OCI-LY3 (cell line): ENCODE data around the gene RNF123.

Experiments
- H2AFZ ChIP-seq: fragments of 200-600, 300-600 bp; shearing (Covaris generic); 2 replicates; pipeline ENCODE4 v1.6.0; 2014; ENCODE audit warnings: antibody characterized with exemption, low read depth, low read length
- H3K27ac ChIP-seq: fragments of 200-600, 300-600 bp; sonication (generic); 2 replicates; pipeline ENCODE4 v1.5.1; 2014; ENCODE audit warnings: mild to moderate bottlenecking, low read length, moderate library complexity, mixed read lengths
- H3K27me3 ChIP-seq: fragments of 200-600, 300-600 bp; sonication (generic); 2 replicates; pipeline ENCODE4 v1.6.1; 2014; ENCODE audit warnings: low read depth, low read length, mixed read lengths
- H3K36me3 ChIP-seq: fragments of 200-600, 300-600 bp; sonication (generic); replicated peaks from 2 replicates; pipeline ENCODE3; 2014; ENCODE audit warnings: low read depth, low read length, mixed read lengths
- H3K4me1 ChIP-seq: fragments of 300-600, 200-600 bp; sonication (generic); 2 replicates; pipeline ENCODE4 v1.6.1; 2014; ENCODE audit warnings: low read length, mixed read lengths
- H3K4me2 ChIP-seq: fragments of 200-600, 300-600 bp; sonication (generic); 2 replicates; pipeline ENCODE4 v1.6.1; 2014; ENCODE audit warnings: low read length, mixed read lengths
- H3K4me3 ChIP-seq: fragments of 300-600, 200-600 bp; sonication (generic); 2 replicates; pipeline ENCODE4 v1.5.1; 2014; ENCODE audit warnings: antibody characterized with exemption, mild to moderate bottlenecking, low read length, moderate library complexity
- H3K79me2 ChIP-seq: fragments of 300-600, 200-600 bp; shearing (Covaris generic); 2 replicates; pipeline ENCODE4 v1.6.1; 2014; ENCODE audit warnings: mild to moderate bottlenecking, low read length, mixed read lengths
- H3K9ac ChIP-seq: fragments of 300-600, 200-600 bp; shearing (Covaris generic); 2 replicates; pipeline ENCODE4 v1.6.0; 2014; ENCODE audit warnings: mild to moderate bottlenecking, low read length, moderate library complexity
- H3K9me3 ChIP-seq: fragments of 200-600, 300-600 bp; shearing (Covaris generic); 2 replicates; pipeline ENCODE4 v1.6.1; 2014; ENCODE audit warnings: low read length, mixed read lengths; ENCODE audit not compliant: insufficient read depth
- H4K20me1 ChIP-seq: fragments of 200-600, 300-600 bp; sonication (generic); 2 replicates; pipeline ENCODE4 v1.6.1; 2016; ENCODE audit warnings: low read length, mixed read lengths; ENCODE audit not compliant: insufficient read depth
- CTCF ChIP-seq: fragments of 200-600, 300-600 bp; sonication (generic); IDR thresholded peaks from 2 replicates; pipeline ENCODE4 v1.5.1; 2014; ENCODE audit warnings: antibody characterized with exemption, low read length, low read depth
- EZH2phosphoT487 ChIP-seq: fragments of 200-600 bp; shearing (Covaris generic); IDR thresholded peaks from 2 replicates; pipeline ENCODE4 v1.6.1; 2018; ENCODE audit warnings: antibody characterized with exemption, mixed run types, low read depth

The RNF123 gene

GRCh38 chr3:49699281-49699979 lies 10.1 kb downstream of the RNF123 start:
- H3K79me2 ChIP-seq: no peaks in the 10 kb centered on the region
- H3K27me3 ChIP-seq: no peaks in the 10 kb centered on the region
- H3K9me3 ChIP-seq: no peaks in the 10 kb centered on the region
- H3K36me3 ChIP-seq: no peaks in the 10 kb centered on the region
- TF ChIP-seq CTCF: no peak
- no peak overlapping the region for H3K4me3 ChIP-seq
- no peaks in the 10 kb centered on the region for H4K20me1 ChIP-seq
- H3K4me2 ChIP-seq: no peak overlapping the region
- no peak overlapping the region for H3K27ac ChIP-seq
- no peak overlapping the region for H2AFZ ChIP-seq
- H3K9ac ChIP-seq: no peak overlapping the region
- H3K4me1 ChIP-seq: no peaks in the 10 kb centered on the region

DNA sequence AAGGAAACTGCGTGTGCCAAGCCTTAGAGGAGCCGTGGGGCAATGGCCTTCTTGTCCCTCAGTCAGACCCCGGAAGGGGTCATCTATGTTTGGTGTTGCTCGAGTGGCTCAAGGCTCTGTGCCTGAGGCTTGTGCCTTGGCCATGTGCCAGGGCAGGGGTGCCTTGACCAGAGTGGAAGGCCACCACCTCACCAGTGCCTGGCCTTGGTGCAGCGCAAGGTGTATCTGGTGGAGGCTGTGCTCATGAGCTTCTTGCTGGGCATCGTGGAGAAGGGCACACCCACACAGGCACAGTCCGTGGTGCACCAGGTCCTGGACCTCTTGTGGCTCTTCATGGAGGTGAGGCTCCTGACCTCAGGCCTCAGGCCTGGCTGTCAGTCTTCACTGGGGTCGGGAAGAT lies 10.7 kb downstream of the RNF123 start:
- H2AFZ ChIP-seq: no peak overlapping the region
- H3K27me3 ChIP-seq: no peaks in the 10 kb centered on the region
- no peak overlapping the region for H3K4me3 ChIP-seq
- H3K79me2 ChIP-seq: no peaks in the 10 kb centered on the region
- peaks cover 2% of the 10 kb centered on the region for H3K36me3 ChIP-seq
- no peak overlapping the region for H3K4me2 ChIP-seq
- H3K9me3 ChIP-seq: no peaks in the 10 kb centered on the region
- H3K9ac ChIP-seq: no peak overlapping the region
- no peak overlapping the region for H3K27ac ChIP-seq
- H4K20me1 ChIP-seq: no peaks in the 10 kb centered on the region
- no peaks in the 10 kb centered on the region for H3K4me1 ChIP-seq
- TF ChIP-seq EZH2phosphoT487 (no peak), CTCF (no peak)

DNA sequence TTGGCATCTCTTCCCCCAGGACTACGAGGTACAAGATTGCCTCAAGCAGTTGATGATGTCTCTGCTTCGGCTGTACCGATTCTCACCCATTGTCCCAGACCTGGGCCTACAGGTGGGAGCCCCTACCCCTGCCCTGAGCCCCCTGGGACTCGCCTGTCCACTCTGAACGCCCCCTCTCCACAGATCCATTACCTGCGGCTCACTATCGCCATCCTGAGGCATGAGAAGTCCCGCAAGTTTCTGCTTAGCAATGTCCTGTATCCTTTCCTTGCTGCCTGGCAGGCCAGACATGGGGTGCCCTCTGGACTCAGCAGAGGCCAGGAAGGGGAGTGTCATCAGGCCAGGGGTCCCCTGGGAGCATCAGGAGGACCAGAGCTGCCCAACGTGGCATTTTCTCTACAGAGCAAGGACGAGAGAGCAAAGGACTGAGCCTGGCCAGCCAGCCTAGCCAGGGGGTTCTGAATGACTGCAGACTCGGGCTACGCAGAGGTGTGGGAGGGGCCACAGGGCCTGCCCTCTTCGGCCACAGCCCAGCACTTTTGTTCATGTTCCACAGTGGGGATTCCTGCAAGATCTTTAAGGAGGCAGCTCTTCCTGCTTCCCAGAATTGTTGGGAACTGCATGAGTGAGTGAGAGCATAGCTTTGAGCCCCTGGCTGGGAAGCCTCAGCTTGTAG lies 11.2 kb downstream of the RNF123 start:
- no peaks in the 10 kb centered on the region for H3K4me1 ChIP-seq
- H3K9me3 ChIP-seq: no peaks in the 10 kb centered on the region
- no peak overlapping the region for H3K9ac ChIP-seq
- peaks cover 7% of the 10 kb centered on the region for H3K36me3 ChIP-seq
- no peak overlapping the region for H3K4me3 ChIP-seq
- TF ChIP-seq EZH2phosphoT487 (no peak), CTCF (no peak)
- H3K79me2 ChIP-seq: no peaks in the 10 kb centered on the region
- H3K27ac ChIP-seq: no peak overlapping the region
- H2AFZ ChIP-seq: no peak overlapping the region
- no peaks in the 10 kb centered on the region for H4K20me1 ChIP-seq
- no peak overlapping the region for H3K4me2 ChIP-seq
- no peaks in the 10 kb centered on the region for H3K27me3 ChIP-seq

DNA sequence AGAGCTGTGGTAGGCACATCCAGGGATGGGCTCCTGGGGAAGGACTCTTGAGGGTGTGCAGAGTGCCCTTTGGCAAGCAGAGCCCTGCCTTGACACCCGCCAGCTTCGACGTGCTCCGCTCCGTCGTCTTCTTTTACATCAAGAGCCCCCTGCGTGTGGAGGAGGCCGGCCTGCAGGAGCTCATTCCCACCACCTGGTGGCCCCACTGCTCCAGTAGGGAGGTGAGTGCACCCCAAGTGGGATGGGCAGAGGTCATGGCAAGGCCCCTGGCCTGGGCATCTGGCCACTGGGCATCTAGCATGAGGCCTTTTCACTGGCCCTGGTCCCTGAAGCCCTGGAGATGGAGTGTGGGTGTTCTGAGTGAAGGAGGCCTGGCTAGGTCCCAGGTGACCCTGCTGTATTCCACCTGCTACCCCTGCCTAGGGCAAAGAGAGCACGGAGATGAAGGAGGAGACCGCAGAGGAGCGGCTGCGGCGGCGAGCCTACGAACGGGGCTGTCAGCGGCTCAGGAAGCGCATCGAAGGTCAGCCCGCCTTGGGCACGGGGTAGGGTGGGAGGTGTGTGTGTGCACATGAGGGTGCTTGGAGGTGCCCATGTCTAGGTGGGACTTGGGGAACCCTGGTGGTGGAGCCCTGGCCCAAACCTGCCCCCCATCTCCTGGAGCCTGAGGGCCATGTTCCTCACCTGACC lies 12.2 kb downstream of the RNF123 start:
- Histone ChIP-seq H3K4me1 (no peaks in the 10 kb centered on the region), H3K27ac (no peak overlapping the region), H2AFZ (no peak overlapping the region), H3K9ac (no peak overlapping the region), H4K20me1 (no peaks in the 10 kb centered on the region), H3K4me3 (no peak overlapping the region), H3K4me2 (no peak overlapping the region), H3K27me3 (no peaks in the 10 kb centered on the region), H3K9me3 (no peaks in the 10 kb centered on the region), H3K36me3 (peaks cover 9% of the 10 kb centered on the region), H3K79me2 (no peaks in the 10 kb centered on the region)
- TF ChIP-seq CTCF (peak; percentile 48), EZH2phosphoT487 (no peak)
